Lung microvascular endothelial cell (primary cell): ENCODE measurements around the gene INKA2. TPM values are rescaled to one million over a fixed set of nuclear protein-coding genes. Genes with fewer than 3 reads are reported as not detected.

Source experiments
- DNase-seq, 2 donors: peaks; one replicate each; pipeline versions ENCODE4 v3.0.0 to v3.0.0-alpha.2; 2010; ENCODE audit warnings: low read depth in 2 of 2
- total RNA-seq: library from RNA; depleted of rRNA; stranded (reverse); fragments of >200 nt; gene quantifications from 2 replicates; pipeline ENCODE4 v1.2.1, GENCODE V29; 2014

The INKA2 gene
- total RNA-seq, 1 donor from 2014 or later, result 12.5 TPM

GRCh38 chr1:111704776-111705175 lies 34.4 kb downstream of the INKA2 start:
- DNase-seq, result no peak

- DNase-seq, result no peak
Observed at GRCh38 chr1:111704240-111704639, 35.0 kb downstream of the INKA2 start.

GRCh38 chr1:111702504-111703050 lies 36.6 kb downstream of the INKA2 start:
- no peak for DNase-seq

GRCh38 chr1:111699268-111699667 lies 39.9 kb downstream of the INKA2 start:
- no peak for DNase-seq

- no peak for DNase-seq
Observed at GRCh38 chr1:111696330-111696729, 42.9 kb downstream of the INKA2 start.

- DNase-seq, result no peak
Observed at GRCh38 chr1:111695801-111696200, 43.4 kb downstream of the INKA2 start.

- no peak for DNase-seq
Observed at GRCh38 chr1:111691886-111692285, 47.3 kb downstream of the INKA2 start.

- peak; percentile 36 to 74 for DNase-seq
Observed at GRCh38 chr1:111690306-111690617, 48.9 kb downstream of the INKA2 start.

Other genes starting within 250 kb of the INKA2 start
- not detected in 2 replicates for gene ADORA3, start 235.8 kb downstream of the INKA2 start, total RNA-seq
- not detected in 2 replicates for gene TMIGD3, start 235.8 kb downstream of the INKA2 start, total RNA-seq
- 9.6 and 13.5 TPM in 2 replicates for gene RAP1A, start 119.6 kb downstream of the INKA2 start, total RNA-seq
- 11.3 and 13.7 TPM in 2 replicates for gene DDX20, start 16.5 kb upstream of the INKA2 start, total RNA-seq